K562 (cell line): ENCODE measurements around the gene LSM12.

Experiments
- E2F1 ChIP-seq: sonication (generic); formaldehyde crosslinking; IDR thresholded peaks from 2 replicates; pipeline ENCODE4 v1.8.1; 2023; ENCODE audit warnings: mild to moderate bottlenecking, missing genetic modification reagents, moderate library complexity
- KAT8 ChIP-seq: fragments of 450-650 bp; IDR thresholded peaks from 2 replicates; pipeline ENCODE4 v1.6.1; 2016; ENCODE audit warnings: low read depth, mild to moderate bottlenecking
- PBX2 ChIP-seq, 2 experiments: IDR thresholded peaks in 1 of 2; conservative IDR thresholded peaks in 1 of 2; 2 replicates each; pipeline ENCODE4 v1.6.1; 2016; ENCODE audit warnings: low read depth in 2 of 2, mild to moderate bottlenecking in 1 of 2, missing compliant biosample characterization in 1 of 2, missing genetic modification characterization in 1 of 2, moderate library complexity in 1 of 2
- ZBTB8A ChIP-seq: fragments of 450-650 bp; IDR thresholded peaks from 2 replicates; pipeline ENCODE4 v1.6.1; 2018; ENCODE audit warnings: mild to moderate bottlenecking, moderate library complexity; ENCODE audit not compliant: partially characterized antibody
- ZNF175 ChIP-seq: fragments of 200-800 bp; sonication (Bioruptor generic); IDR thresholded peaks from 2 replicates; pipeline ENCODE4 v1.6.1; 2016; ENCODE audit warnings: low read depth, mild to moderate bottlenecking, missing genetic modification characterization, missing compliant biosample characterization

DNA sequence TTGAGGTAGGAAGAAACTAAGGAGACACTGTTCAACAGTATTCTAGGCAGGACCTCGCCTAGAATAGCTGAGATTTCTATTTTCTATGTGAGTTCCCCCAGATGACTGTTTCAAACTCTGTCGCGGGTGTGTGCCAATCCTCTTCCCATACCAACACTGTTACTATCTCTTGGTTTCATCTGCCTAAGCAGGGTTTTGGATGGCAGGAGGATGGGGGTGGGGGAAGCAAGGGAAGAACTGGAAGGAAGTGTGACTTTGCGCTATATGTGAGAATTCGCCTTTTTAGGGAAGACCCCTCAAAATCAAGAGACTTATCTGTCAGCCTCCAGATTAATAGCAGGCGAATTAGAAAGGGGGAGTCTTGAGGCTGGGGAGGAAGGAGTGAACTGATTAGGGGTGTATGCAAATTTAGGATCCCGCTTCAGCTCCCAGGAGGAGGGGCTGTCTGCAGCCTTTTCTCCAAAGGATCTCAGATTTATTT, 3.5 kb upstream of the LSM12 start:
- TF ChIP-seq E2F1: no peak
- TF ChIP-seq KAT8: no peak
- TF ChIP-seq ZNF175 (CRISPR knock-in tag): no peak
- no peak for TF ChIP-seq ZBTB8A
- no peak for TF ChIP-seq PBX2 (CRISPR knock-in tag; IDR thresholded peaks at IDR 0.05; ENCODE audit: low read depth)
- no peak for TF ChIP-seq PBX2 (tag; conservative IDR thresholded peaks at IDR 0.05; ENCODE audit: low read depth)
